HG02943 (cell line): Measurements from ENCODE around the gene RHEB.
"Not testable (repeated sequence)": the region's sequence is repeated elsewhere in the genome, so short reads cannot be mapped to it uniquely, and the experiment has no call there.

Source experiments
- ATAC-seq: cut with Tn5 transposase; IDR thresholded peaks from one replicate; pipeline ENCODE4 v1.9.1; 2021; ENCODE audit warnings: mild to moderate bottlenecking, low read depth, moderate library complexity; ENCODE audit not compliant: unreplicated experiment

The RHEB gene

GRCh38 chr7:151536178-151536577 lies 16.5 kb upstream of the RHEB start:
- ATAC-seq, result not testable (repeated sequence)

GRCh38 chr7:151529842-151530241 lies 10.1 kb upstream of the RHEB start:
- ATAC-seq, result no peak

DNA sequence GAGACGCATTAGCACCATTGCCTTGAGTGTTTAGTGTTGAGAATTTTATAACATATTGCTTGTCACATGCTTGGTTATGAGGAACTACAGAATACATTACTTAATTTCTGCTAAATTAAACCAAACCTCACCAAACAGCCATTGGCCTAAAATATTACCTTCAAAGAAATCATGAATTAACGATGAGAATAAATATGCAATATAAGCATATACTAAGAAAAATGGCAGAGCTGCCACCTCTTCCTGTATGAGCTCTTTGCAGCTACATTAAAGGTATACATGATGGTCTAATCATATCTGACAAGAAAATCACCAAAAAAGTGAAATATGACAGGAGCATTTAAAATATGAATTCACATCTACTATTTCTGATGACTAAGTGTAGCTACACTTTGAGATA lies 5.2 kb upstream of the RHEB start:
- no peak for ATAC-seq

GRCh38 chr7:151524331-151524730 lies 4.6 kb upstream of the RHEB start:
- ATAC-seq, result no peak

DNA sequence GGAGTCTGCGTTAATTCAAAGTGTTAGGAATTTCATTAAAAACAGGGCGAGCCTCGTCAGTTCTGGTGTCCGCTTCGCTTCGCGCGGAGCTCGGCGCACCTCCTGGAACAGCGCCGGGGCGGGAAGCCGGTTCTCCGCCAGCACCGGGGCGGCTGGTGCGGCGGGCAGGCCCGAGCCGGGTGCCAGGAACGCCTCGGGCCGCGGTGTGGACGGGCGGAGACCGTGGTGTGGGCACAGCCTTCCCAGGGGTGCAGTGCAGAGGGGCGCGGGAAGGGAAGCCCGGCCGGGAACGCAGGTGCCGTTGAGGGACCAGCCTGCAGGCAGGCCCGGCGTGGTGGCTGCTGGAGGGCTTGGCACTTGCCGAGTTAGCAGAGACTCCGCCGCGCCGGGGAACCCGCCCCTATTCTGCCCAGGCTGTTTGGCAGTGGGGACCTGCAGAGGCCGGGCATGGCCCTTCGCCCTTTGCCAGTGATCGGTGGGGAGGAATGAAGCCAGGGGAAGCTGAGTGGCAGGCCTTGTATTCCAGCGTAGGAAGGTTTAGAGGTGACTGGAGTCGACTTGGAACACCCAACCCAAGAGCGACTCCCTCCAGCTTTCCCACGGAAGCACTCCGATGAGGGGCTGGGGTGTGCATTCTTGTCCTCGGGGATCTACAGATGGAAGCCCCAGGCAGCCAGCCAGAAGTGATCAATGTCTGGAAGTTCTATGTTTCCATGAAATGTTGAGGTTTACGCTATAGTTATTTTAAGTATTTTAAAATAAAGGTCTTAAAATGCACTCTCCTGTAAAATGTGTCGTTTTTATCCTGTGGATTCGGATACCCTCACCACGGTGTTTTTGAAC lies 945 bp upstream of the RHEB start:
- ATAC-seq, result peak; percentile 0

DNA sequence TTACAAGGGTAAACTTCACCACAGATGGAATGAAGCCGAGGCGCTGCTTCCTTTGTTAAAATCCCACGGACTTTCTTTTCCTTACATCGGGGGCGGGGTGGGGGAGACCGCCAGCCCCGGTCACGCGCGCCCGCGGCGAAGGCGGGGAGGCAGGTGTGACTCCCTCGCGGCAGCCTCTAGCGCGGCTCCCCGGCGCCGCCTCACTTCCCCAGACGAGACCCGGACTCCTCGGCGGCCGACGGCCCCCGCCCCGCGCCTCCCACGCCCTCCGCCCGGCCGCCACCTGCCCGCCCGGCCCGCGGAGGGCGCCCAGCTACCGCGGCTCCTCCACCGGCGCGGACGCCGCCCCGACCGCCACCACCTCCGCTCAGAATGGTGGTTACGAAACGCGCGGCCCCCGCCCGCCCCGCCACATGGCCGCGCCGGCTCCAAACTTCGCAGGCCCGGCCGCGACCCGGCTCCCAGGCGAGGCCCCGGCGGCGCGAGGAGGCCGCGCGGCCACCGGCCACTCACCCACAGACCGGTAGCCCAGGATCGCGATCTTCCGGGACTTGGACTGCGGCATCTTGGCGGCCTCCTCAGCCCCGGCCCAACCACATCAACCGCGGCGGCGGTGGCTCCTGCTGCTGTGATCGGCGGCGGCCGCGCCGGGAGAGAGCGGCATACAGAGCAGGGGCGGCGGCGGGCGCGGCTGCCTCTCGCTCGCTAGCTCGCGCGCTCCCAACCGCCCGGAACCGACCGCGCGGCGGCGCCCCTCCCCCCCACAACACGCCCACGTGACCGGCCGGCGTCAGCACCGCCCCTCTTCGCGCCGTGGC lies 539 bp downstream of the RHEB start:
- peak; percentile 61 for ATAC-seq

GRCh38 chr7:151518105-151518946 lies 1.4 kb downstream of the RHEB start:
- ATAC-seq, result no peak

- ATAC-seq, result no peak
Observed at GRCh38 chr7:151517601-151518104, 2.0 kb downstream of the RHEB start.

GRCh38 chr7:151515276-151515565 lies 4.5 kb downstream of the RHEB start:
- no peak for ATAC-seq

DNA sequence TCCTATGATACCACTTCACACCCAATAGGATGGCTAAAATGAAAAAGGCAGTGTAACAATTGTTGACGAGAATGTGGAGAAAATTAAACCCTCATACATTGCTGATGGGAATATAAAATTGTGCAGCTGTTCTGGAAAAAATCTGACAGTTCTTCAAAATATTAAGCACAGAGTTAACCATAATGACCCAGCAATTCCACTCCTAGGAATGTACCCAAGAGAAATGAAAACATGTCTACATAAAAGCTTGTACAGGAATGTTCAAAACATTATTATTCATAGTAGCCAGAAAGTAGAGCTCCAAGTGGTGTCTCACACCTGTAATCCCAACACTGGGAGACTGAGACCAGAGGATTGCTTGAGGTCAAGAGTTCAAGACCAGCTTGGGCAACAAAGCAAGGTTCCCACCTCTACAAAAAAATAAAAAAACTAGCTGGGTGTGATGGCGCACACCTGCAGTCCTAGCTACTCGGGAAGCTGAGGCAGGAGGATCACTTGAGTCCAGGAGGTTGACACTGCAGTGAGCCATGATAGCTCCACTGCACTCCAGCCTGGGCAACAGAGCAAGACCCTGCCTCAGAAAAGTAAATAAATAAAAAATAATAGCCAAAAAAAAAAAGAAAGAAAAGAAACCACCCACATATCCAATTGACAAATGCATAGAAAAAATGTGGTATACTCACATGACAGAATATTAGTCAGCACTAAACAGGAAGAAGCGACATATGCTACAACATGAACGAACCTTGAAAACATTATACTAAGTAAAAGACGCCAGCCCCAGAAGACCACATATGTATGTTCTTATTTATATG lies 5.0 kb downstream of the RHEB start:
- ATAC-seq, result no peak

- ATAC-seq, result no peak
Observed at GRCh38 chr7:151513133-151513532, 6.6 kb downstream of the RHEB start.

- ATAC-seq, result no peak
Observed at GRCh38 chr7:151512353-151512752, 7.3 kb downstream of the RHEB start.

GRCh38 chr7:151511946-151512345 lies 7.7 kb downstream of the RHEB start:
- no peak for ATAC-seq

- no peak for ATAC-seq
Observed at GRCh38 chr7:151511270-151511669, 8.4 kb downstream of the RHEB start.

DNA sequence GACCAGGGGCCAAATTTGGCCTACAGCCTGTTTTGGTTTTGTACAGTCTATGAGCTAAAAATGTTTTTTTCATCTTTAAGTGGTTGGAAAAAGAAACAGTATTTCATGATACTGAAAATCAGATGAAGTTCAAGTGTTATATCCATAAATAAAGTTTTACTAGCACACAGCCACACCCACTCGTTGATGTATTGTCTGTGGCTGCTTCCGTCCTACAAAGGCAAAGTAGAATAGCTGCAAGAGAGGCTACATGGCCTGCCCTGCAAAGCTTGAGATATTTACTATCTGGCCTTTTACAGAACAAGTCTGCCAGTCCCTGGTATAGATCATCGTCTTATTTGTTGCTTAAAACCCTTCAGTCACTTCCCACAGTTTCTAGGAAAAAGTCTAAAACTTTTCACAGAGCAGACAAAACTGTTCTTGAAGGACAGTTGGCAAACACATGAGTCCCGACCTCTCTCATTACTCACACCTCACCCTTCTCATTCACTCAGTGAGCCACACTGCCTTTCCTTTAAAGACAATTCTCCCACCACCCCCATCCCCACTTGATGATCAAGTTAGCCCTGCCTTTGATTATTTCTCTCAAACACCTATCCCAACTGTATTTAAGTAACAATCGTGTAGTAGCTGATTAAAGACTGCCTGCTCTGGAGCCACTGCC lies 9.9 kb downstream of the RHEB start:
- no peak for ATAC-seq

DNA sequence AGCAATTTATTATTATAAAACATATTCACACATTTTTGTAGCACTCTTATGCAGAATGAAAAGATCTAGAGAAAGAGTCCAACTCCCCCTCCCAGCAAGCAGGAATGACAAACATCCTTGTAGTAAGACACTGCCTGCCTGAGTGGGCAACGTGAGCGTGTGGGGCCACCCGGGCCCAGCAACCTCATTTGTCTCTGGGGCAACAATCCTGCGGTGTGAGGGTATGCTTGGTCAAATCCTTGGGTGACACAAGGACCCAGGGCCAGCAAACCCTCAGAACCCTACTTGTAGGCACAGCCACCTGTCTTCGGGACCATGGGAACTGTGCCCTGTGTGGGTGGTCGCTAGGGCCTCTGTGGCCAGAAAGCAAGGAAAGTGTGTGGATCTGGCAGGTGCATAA lies 10.7 kb downstream of the RHEB start:
- no peak for ATAC-seq

GRCh38 chr7:151507806-151508205 lies 11.9 kb downstream of the RHEB start:
- ATAC-seq, result no peak

DNA sequence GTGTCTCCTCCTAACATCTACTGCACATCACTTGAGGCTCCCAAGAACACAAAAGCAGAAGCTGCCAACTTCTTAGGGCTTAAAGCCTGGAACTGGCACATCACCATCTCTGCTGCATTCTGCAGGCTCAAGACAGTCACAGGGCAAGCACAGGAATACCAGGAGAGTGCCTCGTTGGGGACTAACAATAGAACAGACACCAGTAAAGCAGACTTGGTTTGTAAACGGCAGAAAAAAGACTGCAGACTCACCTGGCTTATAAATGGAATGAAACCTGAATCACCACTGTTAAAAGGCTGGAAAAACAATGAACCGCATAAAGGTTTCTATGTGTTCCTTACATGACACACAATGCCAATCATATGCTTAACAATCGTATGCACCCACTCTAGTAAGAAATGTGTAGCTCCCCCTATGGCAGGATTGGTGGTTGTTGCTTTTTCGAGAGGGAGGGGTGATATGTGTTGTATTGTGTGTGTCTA lies 12.8 kb downstream of the RHEB start:
- ATAC-seq, result no peak

DNA sequence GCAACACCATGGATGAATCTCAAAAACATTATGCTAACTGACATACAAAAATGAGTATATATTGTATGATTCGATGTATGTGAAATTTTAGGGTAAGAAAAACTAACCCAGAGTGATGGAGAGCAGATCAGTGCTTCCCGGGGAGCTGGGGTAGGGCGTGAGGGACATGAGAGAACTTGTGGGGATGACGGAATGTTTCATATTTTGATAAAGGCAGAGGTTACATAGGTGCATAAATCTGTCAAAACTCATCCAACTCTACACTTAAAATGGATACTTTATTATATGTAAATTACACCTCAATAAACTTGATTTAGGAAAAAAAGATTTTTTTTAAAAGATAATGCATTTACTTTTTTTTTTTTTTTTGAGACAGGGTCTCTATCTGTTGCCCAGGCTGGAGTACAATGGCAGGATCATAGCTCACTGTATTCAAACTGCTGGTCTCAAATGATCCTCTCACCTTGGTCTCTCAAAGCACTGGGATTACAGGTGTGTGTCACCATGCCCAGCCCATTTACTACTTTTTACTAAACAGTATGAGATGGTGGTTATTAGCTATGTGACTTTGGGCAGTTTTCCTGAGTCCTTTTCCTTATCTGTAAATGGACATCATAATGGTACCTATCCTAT lies 13.7 kb downstream of the RHEB start:
- ATAC-seq, result no peak
